HG03442 (cell line): ENCODE data around the gene SLC35F4.

Experiments
- ATAC-seq: cut with Tn5 transposase; IDR thresholded peaks from one replicate; pipeline ENCODE4 v1.9.1; 2021; ENCODE audit warnings: mild to moderate bottlenecking, moderate library complexity; ENCODE audit not compliant: unreplicated experiment

SLC35F4 gene

GRCh38 chr14:57549765-57550420, 316.0 kb downstream of the SLC35F4 start:
- ATAC-seq: no peak

GRCh38 chr14:57549016-57549564, 316.8 kb downstream of the SLC35F4 start:
- ATAC-seq: no peak

GRCh38 chr14:57547131-57547530, 318.8 kb downstream of the SLC35F4 start:
- ATAC-seq: no peak

- peak; percentile 45 for ATAC-seq
Observed at GRCh38 chr14:57533214-57533613, 332.7 kb downstream of the SLC35F4 start.

- no peak for ATAC-seq
Observed at GRCh38 chr14:57530571-57530970, 335.3 kb downstream of the SLC35F4 start.

GRCh38 chr14:57526942-57527341, 338.9 kb downstream of the SLC35F4 start:
- no peak for ATAC-seq

GRCh38 chr14:57519043-57519442, 346.8 kb downstream of the SLC35F4 start:
- ATAC-seq: no peak
